Coronary artery (tissue), 2 donors: Measurements from ENCODE around the gene UBASH3A.

Experiments used
- DNase-seq: peaks from one replicate; pipeline ENCODE4 v3.0.0-alpha.2; 2017; ENCODE audit warnings: low spot score
- H3K27ac ChIP-seq, 2 donors: fragments of 200-600 bp; sonication (generic); one replicate each; pipeline ENCODE4 v1.5.1; 2016 to 2019
- H3K4me3 ChIP-seq: fragments of 200-600 bp; sonication (generic); 2 replicates; pipeline ENCODE4 v1.5.1; 2016; ENCODE audit warnings: mild to moderate bottlenecking, moderate library complexity
- CTCF ChIP-seq: fragments of 200-600 bp; sonication (generic); IDR thresholded peaks from one replicate; pipeline ENCODE4 v1.5.1; 2019; ENCODE audit warnings: antibody characterized with exemption

The UBASH3A gene

GRCh38 chr21:42476388-42477331 lies 73.0 kb downstream of the UBASH3A start:
- no peak overlapping the region for H3K4me3 ChIP-seq

GRCh38 chr21:42478504-42478903 lies 74.8 kb downstream of the UBASH3A start:
- Histone ChIP-seq H3K27ac (no peak overlapping the region), H3K4me3 (no peak overlapping the region)
- no peak for TF ChIP-seq CTCF
- peak; percentile 29 for DNase-seq

More at GRCh38 chr21:42476388-42477331, 73.0 kb downstream of the UBASH3A start:
- DNase-seq, result peak; percentile 53
- no peak for TF ChIP-seq CTCF
- H3K27ac ChIP-seq, result no peak overlapping the region

- Histone ChIP-seq H3K4me3 (no peak overlapping the region), H3K27ac (no peak overlapping the region)
- TF ChIP-seq CTCF, result no peak
- peak; percentile 7 for DNase-seq
Measured at GRCh38 chr21:42479582-42479981, 75.9 kb downstream of the UBASH3A start.

- no peak overlapping the region for H3K4me3 ChIP-seq
- DNase-seq, result peak; percentile 26
- H3K27ac ChIP-seq, result no peak overlapping the region
- TF ChIP-seq CTCF, result no peak
Measured at GRCh38 chr21:42480736-42481135, 77.0 kb downstream of the UBASH3A start.

- Histone ChIP-seq H3K4me3 (no peak overlapping the region), H3K27ac (no peak overlapping the region)
- TF ChIP-seq CTCF, result no peak
- no peak for DNase-seq
Measured at GRCh38 chr21:42481169-42481568, 77.5 kb downstream of the UBASH3A start.

- TF ChIP-seq CTCF, result no peak
- no peak for DNase-seq
- no peak overlapping the region for H3K4me3 ChIP-seq
- no peak overlapping the region for H3K27ac ChIP-seq
Measured at GRCh38 chr21:42484966-42485365, 81.3 kb downstream of the UBASH3A start.

GRCh38 chr21:42486072-42486471 lies 82.4 kb downstream of the UBASH3A start:
- Histone ChIP-seq H3K4me3 (no peak overlapping the region), H3K27ac (no peak overlapping the region)
- no peak for DNase-seq
- no peak for TF ChIP-seq CTCF
